HEK293 (cell line): Measurements from ENCODE around the gene WDFY2.

ENCODE experiments used
- CTCF ChIA-PET: fragments of 350-600 bp; formaldehyde crosslinking; extraction: SDS; loops from one replicate; lab custom pipeline; 2021; ENCODE audit warnings: antibody characterized with exemption; lab: Yijun Ruan, JAX
- POLR2A ChIA-PET: fragments of 300-600 bp; formaldehyde crosslinking; extraction: SDS; loops from one replicate; lab custom pipeline; 2020; ENCODE audit warnings: antibody characterized with exemption, inconsistent platforms; lab: Yijun Ruan, JAX
- H3K27ac ChIP-seq: fragments of 200-500 bp; sonication (Bioruptor generic); 2 replicates; pipeline ENCODE4 v1.5.1; 2014; ENCODE audit warnings: low read depth, low read length, control low read depth, inconsistent platforms; ENCODE audit errors: extremely low read depth
- H3K36me3 ChIP-seq, 2 experiments: fragments of 200-500 bp in 1 of 2; sonication (Bioruptor generic) in 1 of 2; 1 replicate in 1 of 2; 2 replicates in 1 of 2; pipeline ENCODE4 v1.5.1; 2014 to 2017; ENCODE audit warnings: inconsistent platforms in 2 of 2, low read length in 2 of 2; ENCODE audit not compliant: control insufficient read depth in 2 of 2, insufficient read depth in 1 of 2
- H3K4me1 ChIP-seq: fragments of 200-500 bp; sonication (Bioruptor generic); 2 replicates; pipeline ENCODE4 v1.5.1; 2014; ENCODE audit warnings: mild to moderate bottlenecking, low read length, inconsistent platforms; ENCODE audit not compliant: control insufficient read depth, insufficient read depth
- H3K4me3 ChIP-seq: 2 replicates; pipeline ENCODE4 v1.5.1; 2011; ENCODE audit warnings: low read depth, mild to moderate bottlenecking, control low read depth, low read length, moderate library complexity
- H3K9me3 ChIP-seq: fragments of 200-500 bp; sonication (Bioruptor generic); 2 replicates; pipeline ENCODE4 v1.5.1; 2014; ENCODE audit warnings: low read depth, low read length, inconsistent platforms; ENCODE audit not compliant: control insufficient read depth, insufficient read depth
- EGR2 ChIP-seq: fragments of 450-650 bp; formaldehyde crosslinking; IDR thresholded peaks from 2 replicates; pipeline ENCODE4 v1.5.1; 2016; ENCODE audit warnings: low read depth, missing biosample characterization, missing genetic modification characterization
- KLF9 ChIP-seq: fragments of 450-650 bp; formaldehyde crosslinking; IDR thresholded peaks from 2 replicates; pipeline ENCODE4 v1.5.1; 2016; ENCODE audit warnings: missing biosample characterization, missing genetic modification characterization, low read depth
- OSR2 ChIP-seq: fragments of 450-650 bp; formaldehyde crosslinking; IDR thresholded peaks from 2 replicates; pipeline ENCODE4 v1.5.1; 2016; ENCODE audit warnings: missing biosample characterization, missing genetic modification characterization
- SCRT2 ChIP-seq: fragments of 450-650 bp; formaldehyde crosslinking; IDR thresholded peaks from 2 replicates; pipeline ENCODE4 v1.5.1; 2016; ENCODE audit warnings: missing biosample characterization, missing genetic modification characterization
- SP2 ChIP-seq: fragments of 450-650 bp; formaldehyde crosslinking; IDR thresholded peaks from 2 replicates; pipeline ENCODE4 v1.5.1; 2016; ENCODE audit warnings: missing biosample characterization, missing genetic modification characterization
- ZBTB20 ChIP-seq: fragments of 450-650 bp; formaldehyde crosslinking; IDR thresholded peaks from 2 replicates; pipeline ENCODE4 v1.5.1; 2016; ENCODE audit warnings: missing biosample characterization, missing genetic modification characterization
- ZBTB8A ChIP-seq: fragments of 450-650 bp; formaldehyde crosslinking; IDR thresholded peaks from 2 replicates; pipeline ENCODE4 v1.5.1; 2016; ENCODE audit warnings: missing biosample characterization, missing genetic modification characterization
- ZEB2 ChIP-seq: fragments of 450-650 bp; formaldehyde crosslinking; IDR thresholded peaks from 2 replicates; pipeline ENCODE4 v1.5.1; 2016; ENCODE audit warnings: missing biosample characterization, missing genetic modification characterization
- ZNF274 ChIP-seq, 2 experiments: fragments of 200-500 bp in 1 of 2; fragments of 450-650 bp in 1 of 2; sonication (Bioruptor generic) in 1 of 2; formaldehyde crosslinking in 1 of 2; IDR thresholded peaks; 2 replicates each; pipeline versions ENCODE4 v1.5.1 to v1.6.1; 2014 to 2016; ENCODE audit warnings: borderline replicate concordance in 1 of 2, inconsistent platforms in 1 of 2, low read length in 1 of 2, missing biosample characterization in 1 of 2, missing genetic modification characterization in 1 of 2
- ZNF391 ChIP-seq: fragments of 450-650 bp; formaldehyde crosslinking; IDR thresholded peaks from 2 replicates; pipeline ENCODE4 v1.5.1; 2016; ENCODE audit warnings: low read depth, missing biosample characterization, missing genetic modification characterization, borderline replicate concordance
- ZNF510 ChIP-seq: fragments of 450-650 bp; formaldehyde crosslinking; IDR thresholded peaks from 2 replicates; pipeline ENCODE4 v1.5.1; 2018; ENCODE audit warnings: mild to moderate bottlenecking, missing genetic modification characterization, missing biosample characterization; ENCODE audit not compliant: insufficient replicate concordance
- ZNF513 ChIP-seq: fragments of 450-650 bp; IDR thresholded peaks from 2 replicates; pipeline ENCODE4 v1.5.1; 2018; ENCODE audit warnings: missing biosample characterization, missing genetic modification characterization
- ZNF548 ChIP-seq: fragments of 450-650 bp; formaldehyde crosslinking; IDR thresholded peaks from 2 replicates; pipeline ENCODE4 v1.5.1; 2016; ENCODE audit warnings: missing biosample characterization, missing genetic modification characterization
- ZNF549 ChIP-seq: fragments of 450-650 bp; IDR thresholded peaks from 2 replicates; pipeline ENCODE4 v1.5.1; 2018; ENCODE audit warnings: missing biosample characterization, missing genetic modification characterization, mild to moderate bottlenecking, inconsistent platforms, moderate library complexity
- ZNF561 ChIP-seq: fragments of 450-650 bp; IDR thresholded peaks from 2 replicates; pipeline ENCODE4 v1.5.1; 2018; ENCODE audit warnings: missing biosample characterization, missing genetic modification characterization, borderline replicate concordance
- ZNF701 ChIP-seq: fragments of 450-650 bp; formaldehyde crosslinking; IDR thresholded peaks from 2 replicates; pipeline ENCODE4 v1.5.1; 2016; ENCODE audit warnings: missing biosample characterization, missing genetic modification characterization
- ZNF768 ChIP-seq: fragments of 450-650 bp; formaldehyde crosslinking; IDR thresholded peaks from 2 replicates; pipeline ENCODE4 v1.5.1; 2018; ENCODE audit warnings: missing biosample characterization, mild to moderate bottlenecking, missing genetic modification characterization
- ZNF843 ChIP-seq: fragments of 450-650 bp; formaldehyde crosslinking; IDR thresholded peaks from 2 replicates; pipeline ENCODE4 v1.5.1; 2016; ENCODE audit warnings: missing biosample characterization, missing genetic modification characterization
- TF ChIP-seq, protein P1 (sequence below): fragments of 450-650 bp; formaldehyde crosslinking; IDR thresholded peaks from 2 replicates; pipeline ENCODE4 v1.5.0; 2017; ENCODE audit warnings: missing biosample characterization, missing genetic modification characterization, borderline replicate concordance

The WDFY2 gene

DNA sequence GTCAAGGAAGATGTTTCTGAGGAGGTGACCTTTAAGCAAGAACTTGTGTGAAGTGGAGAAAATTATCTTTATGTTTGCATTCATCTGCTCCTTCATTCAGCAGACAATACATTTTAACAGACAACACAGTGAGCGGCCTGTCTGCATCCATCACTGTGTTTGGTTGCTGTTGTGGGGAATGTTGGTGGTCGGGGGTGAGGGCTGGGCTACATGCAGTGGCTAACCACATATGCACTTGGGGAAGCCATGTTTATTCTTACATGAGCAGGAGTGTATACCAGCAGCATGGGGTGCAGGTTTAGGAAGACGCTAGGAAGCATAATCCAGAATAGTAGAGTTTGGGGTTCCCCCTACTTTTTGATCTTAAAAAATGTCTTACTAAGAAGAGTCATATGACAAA, 153.3 kb downstream of the WDFY2 start (continued):
- TF ChIP-seq SP2 (tag by site-specific recombination) (no peak), ZNF513 (tag by site-specific recombination) (no peak), ZNF548 (tag by site-specific recombination) (no peak), ZEB2 (tag by site-specific recombination) (no peak), KLF9 (tag by site-specific recombination) (no peak)
- TF ChIP-seq, all 188 proteins: peak for 0

- Histone ChIP-seq H3K4me3 (no peak overlapping the region), H3K9me3 (no peaks in the 10 kb centered on the region), H3K27ac (no peak overlapping the region)
- CTCF ChIA-PET, result no interaction called here
- POLR2A ChIA-PET, result no interaction called here
- TF ChIP-seq, protein P1, sequence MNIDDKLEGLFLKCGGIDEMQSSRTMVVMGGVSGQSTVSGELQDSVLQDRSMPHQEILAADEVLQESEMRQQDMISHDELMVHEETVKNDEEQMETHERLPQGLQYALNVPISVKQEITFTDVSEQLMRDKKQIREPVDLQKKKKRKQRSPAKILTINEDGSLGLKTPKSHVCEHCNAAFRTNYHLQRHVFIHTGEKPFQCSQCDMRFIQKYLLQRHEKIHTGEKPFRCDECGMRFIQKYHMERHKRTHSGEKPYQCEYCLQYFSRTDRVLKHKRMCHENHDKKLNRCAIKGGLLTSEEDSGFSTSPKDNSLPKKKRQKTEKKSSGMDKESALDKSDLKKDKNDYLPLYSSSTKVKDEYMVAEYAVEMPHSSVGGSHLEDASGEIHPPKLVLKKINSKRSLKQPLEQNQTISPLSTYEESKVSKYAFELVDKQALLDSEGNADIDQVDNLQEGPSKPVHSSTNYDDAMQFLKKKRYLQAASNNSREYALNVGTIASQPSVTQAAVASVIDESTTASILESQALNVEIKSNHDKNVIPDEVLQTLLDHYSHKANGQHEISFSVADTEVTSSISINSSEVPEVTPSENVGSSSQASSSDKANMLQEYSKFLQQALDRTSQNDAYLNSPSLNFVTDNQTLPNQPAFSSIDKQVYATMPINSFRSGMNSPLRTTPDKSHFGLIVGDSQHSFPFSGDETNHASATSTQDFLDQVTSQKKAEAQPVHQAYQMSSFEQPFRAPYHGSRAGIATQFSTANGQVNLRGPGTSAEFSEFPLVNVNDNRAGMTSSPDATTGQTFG (tag by site-specific recombination), result no peak
- TF ChIP-seq ZNF768 (no peak), ZNF561 (tag by site-specific recombination) (no peak), ZNF274 (IDR thresholded peaks at IDR 0.05; ENCODE audit: low read length) (no peak), ZNF274 (tag by site-specific recombination; IDR thresholded peaks at IDR 0.05; ENCODE audit: borderline replicate concordance) (no peak), ZNF510 (tag by site-specific recombination) (no peak), ZNF701 (tag by site-specific recombination) (no peak), ZNF843 (tag by site-specific recombination) (no peak)
- TF ChIP-seq, all 188 proteins: peak for 0
- no peaks in the 10 kb centered on the region for H3K36me3 ChIP-seq
- H3K4me1 ChIP-seq, result no peaks in the 10 kb centered on the region
Observed at GRCh38 chr13:51738226-51738905, 154.1 kb downstream of the WDFY2 start.

GRCh38 chr13:51739027-51739764, 154.9 kb downstream of the WDFY2 start:
- no peak overlapping the region for H3K27ac ChIP-seq
- ChIA-PET POLR2A (interaction anchor here (0.6 kb wide), 1 partner anchor 18 kb away, joined by 4 read pairs; no protein-coding TSS in a partner anchor), CTCF (no interaction called here)
- H3K4me3 ChIP-seq, result no peak overlapping the region
- TF ChIP-seq ZNF549 (tag by site-specific recombination) (no peak), ZBTB20 (tag by site-specific recombination) (no peak), SCRT2 (no peak), EGR2 (no peak), ZNF391 (tag by site-specific recombination) (no peak), ZBTB8A (tag by site-specific recombination) (no peak), OSR2 (no peak)
- H3K4me1 ChIP-seq, result no peaks in the 10 kb centered on the region
- no peaks in the 10 kb centered on the region for H3K36me3 ChIP-seq
- H3K9me3 ChIP-seq, result no peaks in the 10 kb centered on the region
